ENCODE measurements around the gene OR2J3. TPM values are rescaled to one million over a fixed set of nuclear protein-coding genes. Genes with fewer than 3 reads are reported as not detected.

The OR2J3 gene
- total and polyA plus RNA-seq, 2 of the 8 experiments (the other 6 are each of a cell fraction or from before 2014, with no cell fraction given), result 0.03 TPM; not detected in 1

DNA sequence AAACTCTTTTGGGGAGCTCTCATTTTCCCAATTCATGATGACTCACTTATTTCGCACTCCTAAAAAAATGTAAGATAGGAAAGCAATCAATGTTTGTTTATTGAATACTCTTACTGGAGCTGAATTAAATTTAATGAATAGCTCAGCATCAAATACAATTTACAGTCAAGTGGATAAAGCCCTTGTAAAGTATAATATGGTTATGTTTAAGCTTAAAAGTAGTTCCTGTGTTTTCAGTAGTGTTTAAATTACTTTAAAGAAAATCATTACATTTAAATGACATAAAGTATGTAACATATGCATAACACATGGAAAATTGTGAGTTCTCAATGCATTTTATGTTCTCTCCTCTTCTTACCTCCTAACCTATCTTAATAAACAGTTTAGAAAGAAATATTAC is 20.6 kb upstream of the OR2J3 start, which contains the start of gene OR2B3:
OR2B3 (minus strand) TSS at position 101 of the 400 bp plus-strand sequence; CDS start at position 36, 65 bp downstream.
- Histone ChIP-seq H4K5ac (ENCODE audit: insufficient read length, low read depth, low read length) (no peak within 1 kb of the TSS), H2BK120ac (replicated peaks; ENCODE audit: low read depth, low read length) (no peak within 1 kb of the TSS), H3K79me2 (ENCODE audit: control insufficient read depth in 1 of 2, insufficient read depth in 2 of 2, low read length in 2 of 2) (no peaks in the 10 kb centered on the region), H2AFZ (ENCODE audit: low read length) (0 out of 2 replicates have a peak within 1 kb of the TSS, but pooled peaks have one; percentile 15), H3K14ac (ENCODE audit: insufficient read length) (no peak within 1 kb of the TSS), H3K4me3 (ENCODE audit: extremely low read depth in 1 of 4, insufficient read depth in 2 of 4, low read depth in 3 of 4, low read length in 4 of 4) (no peak within 1 kb of the TSS), H2BK20ac (ENCODE audit: low read length) (no peak within 1 kb of the TSS), H3K4me2 (ENCODE audit: insufficient read depth in 1 of 2, low read depth in 2 of 2, low read length in 2 of 2) (no peak within 1 kb of the TSS), H3K23ac (ENCODE audit: insufficient read length) (no peak within 1 kb of the TSS), H2BK5ac (ENCODE audit: low read depth, low read length) (no peak within 1 kb of the TSS), H2AK5ac (ENCODE audit: low read depth, low read length) (no peak within 1 kb of the TSS), H4K20me1 (replicated peaks in 1 of 2; ENCODE audit: control insufficient read depth in 1 of 2, insufficient read depth in 2 of 2, low read length in 2 of 2) (no peaks in the 10 kb centered on the region), H3K9ac (replicated peaks in 1 of 4; ENCODE audit: extremely low read depth in 1 of 4, low read depth in 3 of 4, low read length in 3 of 4) (no peak within 1 kb of the TSS), H3K18ac (ENCODE audit: extremely low read depth, low read length) (no peak within 1 kb of the TSS), H3K4me1 (replicated peaks in 1 of 4; ENCODE audit: control insufficient read depth in 3 of 4, insufficient read depth in 4 of 4, low read length in 3 of 4) (no peaks in the 10 kb centered on the region), H3K4ac (replicated peaks; ENCODE audit: insufficient read length, low read depth, low read length) (no peak within 1 kb of the TSS), H3K27ac (ENCODE audit: low read depth, low read length) (no peak within 1 kb of the TSS), H2BK12ac (ENCODE audit: low read depth, low read length) (no peak within 1 kb of the TSS), H2BK15ac (ENCODE audit: low read length) (no peak within 1 kb of the TSS), H4K8ac (ENCODE audit: extremely low read depth, insufficient read depth, low read length) (no peak within 1 kb of the TSS), H3K79me1 (ENCODE audit: low read depth, low read length) (no peaks in the 10 kb centered on the region), H3K27me3 (replicated peaks in 1 of 4; ENCODE audit: control insufficient read depth in 3 of 4, extremely low read depth in 1 of 4, insufficient read depth in 3 of 4, low read length in 3 of 4) (no peaks in the 10 kb centered on the region), H4K91ac (replicated peaks; ENCODE audit: insufficient read length, low read length) (no peak within 1 kb of the TSS), H3K9me3 (ENCODE audit: insufficient read depth in 2 of 2, low read depth in 1 of 2, low read length in 1 of 2) (no peaks in the 10 kb centered on the region), H3K56ac (replicated peaks; ENCODE audit: insufficient read length, low read depth, low read length) (no peak within 1 kb of the TSS), H3K23me2 (ENCODE audit: low read depth, low read length) (no peaks in the 10 kb centered on the region), H3K36me3 (ENCODE audit: control insufficient read depth in 2 of 4, insufficient read depth in 4 of 4, low read length in 3 of 4) (no peaks in the 10 kb centered on the region)
- no peak for DNase-seq (ENCODE audit: low read depth in 1 of 2, low spot score in 2 of 2)
- TF ChIP-seq, protein P1, sequence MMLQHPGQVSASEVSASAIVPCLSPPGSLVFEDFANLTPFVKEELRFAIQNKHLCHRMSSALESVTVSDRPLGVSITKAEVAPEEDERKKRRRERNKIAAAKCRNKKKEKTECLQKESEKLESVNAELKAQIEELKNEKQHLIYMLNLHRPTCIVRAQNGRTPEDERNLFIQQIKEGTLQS (IDR thresholded peaks at IDR 0.05; ENCODE audit: insufficient read depth, low read depth, low read length), result no peak
- no peak for TF ChIP-seq TAF1 (IDR thresholded peaks at IDR 0.05; ENCODE audit: low read depth, low read length)
- TF ChIP-seq EGR1 (IDR thresholded peaks at IDR 0.05; ENCODE audit: borderline replicate concordance, low read depth, low read length), result no peak
- TF ChIP-seq POU5F1 (IDR thresholded peaks at IDR 0.05; ENCODE audit: low read depth, low read length), result no peak
- TF ChIP-seq CHD1 (IDR thresholded peaks at IDR 0.05; ENCODE audit: low read depth, low read length), result no peak
- TF ChIP-seq CTBP2 (IDR thresholded peaks at IDR 0.05; ENCODE audit: borderline replicate concordance, insufficient read depth, insufficient read length, low read length), result no peak
- no peak for TF ChIP-seq HDAC2 (IDR thresholded peaks at IDR 0.05; ENCODE audit: borderline replicate concordance in 1 of 2, low read depth in 2 of 2, low read length in 2 of 2)
- TF ChIP-seq TCF12 (IDR thresholded peaks at IDR 0.05; ENCODE audit: low read depth, low read length), result no peak
- TF ChIP-seq BCL11A (IDR thresholded peaks at IDR 0.05; ENCODE audit: low read depth in 2 of 2, low read length in 2 of 2), result no peak
- no peak for TF ChIP-seq TAF7 (optimal IDR thresholded peaks at IDR 0.05; ENCODE audit: borderline replicate concordance, low read depth, low read length)
- ChIA-PET POLR2A (ENCODE audit: partially characterized antibody) (no interaction called here), CTCF (ENCODE audit: partially characterized antibody) (interaction anchor here (0.7 kb wide), 1 partner anchor 15 kb away, joined by 4 read pairs; no protein-coding TSS in a partner anchor)
- no peak for FAIRE-seq
- 83% methylated on average over 1 of the region's 1 CpG; no CpG with 5 or more reads in 1 of the 2 experiments for WGBS, 2 experiments (ENCODE audit: extremely low coverage in 1 of 2, insufficient coverage in 1 of 2, insufficient read length in 1 of 2, insufficient replicate concordance in 2 of 2, low coverage in 1 of 2, low lambda C conversion rate in 2 of 2, missing lambda C conversion rate in 1 of 2)
